HepG2 (cell line): Measurements from ENCODE around the gene METTL15. TPM values are rescaled to one million over a fixed set of nuclear protein-coding genes. Genes with fewer than 3 reads are reported as not detected.
"Not testable (repeated sequence)": the region's sequence is repeated elsewhere in the genome, so short reads cannot be mapped to it uniquely, and the experiment has no call there.

Experiments
- ATAC-seq: fragments of 200-7000 bp; cut with Tn5 transposase; 3 replicates; pipeline ENCODE4 v1.9.1; 2020; ENCODE audit warnings: mild to moderate bottlenecking, moderate library complexity
- BruUV-seq: library from RNA; stranded (reverse); fragments of 400-500 nt; replicated peaks from 2 replicates; lab custom pipeline; 2021; lab: Mats Ljungman, UMichigan
- CTCF ChIA-PET: fragments of 300-600 bp; formaldehyde crosslinking; extraction: SDS; loops from one replicate; lab custom pipeline; 2021; ENCODE audit warnings: low total read pairs, inconsistent platforms, low intra/inter-chr PET ratio; lab: Yijun Ruan, JAX
- POLR2A ChIA-PET: fragments of 350-600 bp; sonication (Branson Sonifier 250); formaldehyde crosslinking; loops from one replicate; lab custom pipeline; 2020; ENCODE audit warnings: antibody characterized with exemption, inconsistent platforms; lab: Yijun Ruan, JAX
- DNase-seq: peaks from one replicate; pipeline ENCODE4 v3.0.0-alpha.2; 2015; ENCODE audit warnings: low spot score
- FAIRE-seq: peaks from 3 replicates; lab custom pipeline; 2011; peaks lifted over from hg19 to GRCh38; lab: Jason Lieb, UNC
- H2AFZ ChIP-seq: one replicate; pipeline ENCODE4 v1.6.1; 2011; ENCODE audit warnings: low read length, inconsistent platforms
- H3K27ac ChIP-seq: fragments of 300-600 bp; 3 replicates; pipeline ENCODE4 v1.8.0; 2011; ENCODE audit warnings: mixed run types, mild to moderate bottlenecking, mixed read lengths, low read length, inconsistent platforms; ENCODE audit not compliant: insufficient read depth; ENCODE audit errors: extremely low read length
- H3K27me3 ChIP-seq, 2 experiments: fragments of 200-600 bp in 1 of 2; 2 replicates in 1 of 2; 3 replicates in 1 of 2; pipeline versions ENCODE4 v1.6.0 to v1.8.0; 2011; ENCODE audit warnings: low read length in 2 of 2, mild to moderate bottlenecking in 2 of 2, moderate library complexity in 2 of 2, inconsistent platforms in 1 of 2; ENCODE audit not compliant: insufficient read depth in 2 of 2, control insufficient read depth in 1 of 2
- H3K36me3 ChIP-seq, 2 experiments: fragments of 200-600 bp in 1 of 2; replicated peaks in 1 of 2; 2 replicates in 1 of 2; 3 replicates in 1 of 2; pipeline versions ENCODE4 v1.5.1 to v1.8.0; 2011; ENCODE audit warnings: low read length in 2 of 2, inconsistent platforms in 1 of 2; ENCODE audit not compliant: insufficient read depth in 2 of 2, control insufficient read depth in 1 of 2
- H3K4me1 ChIP-seq: 2 replicates; pipeline ENCODE4 v1.5.1; 2012; ENCODE audit warnings: low read length, inconsistent platforms; ENCODE audit not compliant: insufficient read depth
- H3K4me2 ChIP-seq: 2 replicates; pipeline ENCODE4 v1.6.0; 2011; ENCODE audit warnings: low read depth, low read length, inconsistent platforms
- H3K4me3 ChIP-seq, 3 experiments: fragments of 200-600 bp in 1 of 3; sonication (generic), shearing (Covaris generic) in 1 of 3; replicated peaks in 1 of 3; 2 replicates each; pipeline ENCODE4 v1.5.1; 2011 to 2016; ENCODE audit warnings: low read length in 3 of 3, inconsistent platforms in 2 of 3, low read depth in 2 of 3, mild to moderate bottlenecking in 2 of 3, control low read depth in 1 of 3, mixed read lengths in 1 of 3; ENCODE audit not compliant: insufficient read depth in 1 of 3
- H3K79me2 ChIP-seq: one replicate; pipeline ENCODE4 v1.6.1; 2011; ENCODE audit warnings: low read length, inconsistent platforms; ENCODE audit not compliant: insufficient read depth
- H3K9ac ChIP-seq: 2 replicates; pipeline ENCODE4 v1.6.0; 2011; ENCODE audit warnings: mild to moderate bottlenecking, low read depth, low read length, inconsistent platforms; ENCODE audit not compliant: insufficient read depth
- H3K9me3 ChIP-seq: 2 replicates; pipeline ENCODE4 v1.5.1; 2012; ENCODE audit warnings: mild to moderate bottlenecking, low read length
- H4K20me1 ChIP-seq: 2 replicates; pipeline ENCODE4 v1.6.0; 2011; ENCODE audit warnings: inconsistent platforms, mild to moderate bottlenecking, low read length, moderate library complexity; ENCODE audit not compliant: insufficient read depth
- E2F2 ChIP-seq: sonication (generic); formaldehyde crosslinking; IDR thresholded peaks from 2 replicates; pipeline ENCODE4 v1.4.0; 2020; ENCODE audit warnings: missing genetic modification reagents, borderline replicate concordance
- JUN ChIP-seq: sonication (generic); formaldehyde crosslinking; IDR thresholded peaks from 2 replicates; pipeline ENCODE4 v1.4.0; 2020; ENCODE audit warnings: mild to moderate bottlenecking, missing genetic modification reagents
- MTF1 ChIP-seq: sonication (generic); formaldehyde crosslinking; IDR thresholded peaks from 2 replicates; pipeline ENCODE4 v1.5.0; 2020; ENCODE audit warnings: missing genetic modification reagents
- RBFOX2 ChIP-seq: fragments of 200-400 bp; formaldehyde crosslinking; IDR thresholded peaks from 2 replicates; pipeline ENCODE4 v1.6.1; 2017; ENCODE audit warnings: low read depth, mild to moderate bottlenecking, low read length
- RBM22 ChIP-seq: fragments of 200-400 bp; formaldehyde crosslinking; optimal IDR thresholded peaks from 2 replicates; pipeline ENCODE3; 2017; ENCODE audit warnings: mild to moderate bottlenecking, low read length, moderate library complexity
- U2AF2 ChIP-seq: fragments of 200-400 bp; formaldehyde crosslinking; IDR thresholded peaks from 2 replicates; pipeline ENCODE4 v1.6.1; 2017; ENCODE audit warnings: low read depth, mild to moderate bottlenecking, low read length
- UBTF ChIP-seq: sonication (generic); formaldehyde crosslinking; IDR thresholded peaks from 2 replicates; pipeline ENCODE4 v1.4.0; 2020; ENCODE audit warnings: mild to moderate bottlenecking, missing genetic modification reagents
- ZBTB42 ChIP-seq: sonication (generic); formaldehyde crosslinking; IDR thresholded peaks from 2 replicates; pipeline ENCODE4 v1.5.0; 2020; ENCODE audit warnings: mild to moderate bottlenecking, missing genetic modification reagents
- ZFP41 ChIP-seq: sonication (generic); formaldehyde crosslinking; IDR thresholded peaks from 2 replicates; pipeline ENCODE4 v1.4.0; 2020; ENCODE audit warnings: mild to moderate bottlenecking, missing genetic modification reagents, borderline replicate concordance
- ZMAT3 ChIP-seq: sonication (generic); formaldehyde crosslinking; conservative IDR thresholded peaks from 2 replicates; pipeline ENCODE4 v1.7.0; 2021; ENCODE audit warnings: missing genetic modification reagents
- ZNF563 ChIP-seq: sonication (generic); formaldehyde crosslinking; IDR thresholded peaks from 2 replicates; pipeline ENCODE4 v1.8.0; 2022; ENCODE audit warnings: mild to moderate bottlenecking, moderate library complexity, missing genetic modification reagents
- ZNF747 ChIP-seq: sonication (generic); formaldehyde crosslinking; IDR thresholded peaks from 2 replicates; pipeline ENCODE4 v1.8.1; 2023; ENCODE audit warnings: missing genetic modification reagents, mild to moderate bottlenecking, borderline replicate concordance
- WGBS: methylation state at CpG from one replicate; pipeline ENCODE4 v1.1.6; 2017; ENCODE audit warnings: low lambda C conversion rate; 5-methylcytosine and 5-hydroxymethylcytosine counted together
- in situ Hi-C: cut with HindIII; loops from 2 replicates; pipeline ENCODE4 v1.10.0; 2017; ENCODE audit warnings: low pct_unique_long_range_greater_than_20kb; ENCODE audit not compliant: extremely low pct_ligation_motif_present
- intact Hi-C: fragments of 100-400 bp; cut with micrococcal nuclease; formaldehyde crosslinking; loops from one replicate; pipeline ENCODE4 v1.10.0; 2022; ENCODE audit not compliant: unreplicated experiment
- polyA plus RNA-seq, 8 experiments: library from polyadenylated mRNA; depleted of rRNA in 3 of 8; stranded (reverse) in 7 of 8; unstranded in 1 of 8; fragments of >200 nt; fragmentation: Illumina TruSeq in 4 of 8; extraction: Trizol in 4 of 8; gene quantifications; 2 replicates each; pipeline versions ENCODE4 v1.2.1 to v1.2.3, GENCODE V29; 2011 to 2016; ENCODE audit warnings: low read depth in 4 of 8, missing spikeins in 1 of 8, mixed read lengths in 1 of 8; ENCODE audit not compliant: insufficient read depth in 1 of 8
- total RNA-seq, 5 experiments: library from RNA; depleted of rRNA; stranded (reverse); fragments of >200 nt; fragmentation: Illumina TruSeq; extraction: Trizol; gene quantifications; 2 replicates each; pipeline ENCODE4 v1.2.3, GENCODE V29; 2016; ENCODE audit warnings: low read depth in 1 of 5
- TF ChIP-seq, protein P1 (sequence below): fragments of 450-650 bp; IDR thresholded peaks from 2 replicates; pipeline ENCODE4 v1.6.1; 2016

METTL15 gene
- total and polyA plus RNA-seq, 2 of the 13 experiments (the other 11 are each of a cell fraction or from before 2014, with no cell fraction given) = 6.5 to 14.0 TPM

- TF ChIP-seq UBTF (no peak), E2F2 (CRISPR knock-in tag) (no peak), JUN (no peak), ZFP41 (CRISPR knock-in tag) (no peak), ZNF563 (CRISPR knock-in tag) (no peak)
Measured at GRCh38 chr11:28268925-28269324, 160.7 kb downstream of the METTL15 start (continued).

- POLR2A ChIA-PET = no interaction called here
- Histone ChIP-seq H3K79me2 (no peaks in the 10 kb centered on the region), H3K4me2 (no peak overlapping the region), H3K9ac (no peak overlapping the region), H2AFZ (no peak overlapping the region), H3K27me3 (no peaks in the 10 kb centered on the region), H3K4me3 (no peak overlapping the region), H3K27ac (no peak overlapping the region), H4K20me1 (no peaks in the 10 kb centered on the region), H3K36me3 (no peaks in the 10 kb centered on the region), H3K9me3 (no peaks in the 10 kb centered on the region), H3K4me1 (no peaks in the 10 kb centered on the region)
- TF ChIP-seq RBFOX2 (no peak), U2AF2 (no peak), JUN (no peak), ZNF747 (no peak), ZMAT3 (no peak), ZBTB42 (CRISPR knock-in tag) (no peak), RBM22 (no peak), MTF1 (no peak)
- TF ChIP-seq, protein P1, sequence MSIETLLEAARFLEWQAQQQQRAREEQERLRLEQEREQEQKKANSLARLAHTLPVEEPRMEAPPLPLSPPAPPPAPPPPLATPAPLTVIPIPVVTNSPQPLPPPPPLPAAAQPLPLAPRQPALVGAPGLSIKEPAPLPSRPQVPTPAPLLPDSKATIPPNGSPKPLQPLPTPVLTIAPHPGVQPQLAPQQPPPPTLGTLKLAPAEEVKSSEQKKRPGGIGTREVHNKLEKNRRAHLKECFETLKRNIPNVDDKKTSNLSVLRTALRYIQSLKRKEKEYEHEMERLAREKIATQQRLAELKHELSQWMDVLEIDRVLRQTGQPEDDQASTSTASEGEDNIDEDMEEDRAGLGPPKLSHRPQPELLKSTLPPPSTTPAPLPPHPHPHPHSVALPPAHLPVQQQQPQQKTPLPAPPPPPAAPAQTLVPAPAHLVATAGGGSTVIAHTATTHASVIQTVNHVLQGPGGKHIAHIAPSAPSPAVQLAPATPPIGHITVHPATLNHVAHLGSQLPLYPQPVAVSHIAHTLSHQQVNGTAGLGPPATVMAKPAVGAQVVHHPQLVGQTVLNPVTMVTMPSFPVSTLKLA = no peak
- FAIRE-seq (no peak), DNase-seq (no peak), ATAC-seq (no peak)
- in situ Hi-C loops = no loop called here
- WGBS = 92% methylated on average over 1 of the region's 1 CpG
- CTCF ChIA-PET = no interaction called here
- intact Hi-C loops = no loop called here
- BruUV-seq = no TSS peak
Measured at GRCh38 chr11:28269586-28269985, 161.4 kb downstream of the METTL15 start.

- H3K79me2 ChIP-seq, H3K9ac ChIP-seq, ATAC-seq, H3K27me3 ChIP-seq, POLR2A ChIA-PET, H3K4me1 ChIP-seq, FAIRE-seq, BruUV-seq, H3K4me2 ChIP-seq, H3K27ac ChIP-seq, H4K20me1 ChIP-seq, CTCF ChIA-PET, DNase-seq, H3K36me3 ChIP-seq, in situ Hi-C loops, H3K4me3 ChIP-seq, H3K9me3 ChIP-seq, H2AFZ ChIP-seq, intact Hi-C loops: not testable (repeated sequence)
- 100% methylated on average over 2 of the region's 2 CpGs for WGBS
Measured at GRCh38 chr11:28272247-28272646, 164.1 kb downstream of the METTL15 start.
